Loucy (cell line): ENCODE data around the gene SEC14L3.

Experiments used
- H2AFZ ChIP-seq: fragments of 200-600 bp; sonication (generic); 2 replicates; pipeline ENCODE4 v1.6.0; 2016; ENCODE audit warnings: antibody characterized with exemption, mild to moderate bottlenecking, low read length, moderate library complexity
- H3F3A ChIP-seq: fragments of 200-600 bp; 2 replicates; pipeline ENCODE4 v1.6.0; 2016; ENCODE audit warnings: antibody characterized with exemption, low read depth, mild to moderate bottlenecking
- H3K27me3 ChIP-seq: fragments of 200-600 bp; sonication (generic); 2 replicates; pipeline ENCODE4 v1.6.1; 2014; ENCODE audit warnings: low read length, mild to moderate bottlenecking; ENCODE audit not compliant: insufficient read depth, poor library complexity, severe bottlenecking
- H3K36me3 ChIP-seq: fragments of 200-600 bp; sonication (generic); 2 replicates; pipeline ENCODE4 v1.6.1; 2016; ENCODE audit warnings: low read length; ENCODE audit not compliant: insufficient read depth
- H3K4me1 ChIP-seq: fragments of 200-600 bp; sonication (generic); 2 replicates; pipeline ENCODE4 v1.5.1; 2014; ENCODE audit warnings: low read length, mild to moderate bottlenecking; ENCODE audit not compliant: insufficient read depth, poor library complexity, severe bottlenecking
- H3K4me2 ChIP-seq: fragments of 200-600 bp; sonication (generic); 2 replicates; pipeline ENCODE4 v1.6.0; 2014; ENCODE audit warnings: antibody characterized with exemption, low read length, low read depth, mild to moderate bottlenecking; ENCODE audit not compliant: poor library complexity, severe bottlenecking
- H3K4me3 ChIP-seq: fragments of 200-600 bp; sonication (generic); 2 replicates; pipeline ENCODE4 v1.5.1; 2014; ENCODE audit warnings: low read length, mild to moderate bottlenecking, mixed read lengths; ENCODE audit not compliant: poor library complexity, severe bottlenecking
- H3K79me2 ChIP-seq: fragments of 200-600 bp; sonication (generic); 2 replicates; pipeline ENCODE4 v1.6.1; 2014; ENCODE audit warnings: low read length; ENCODE audit not compliant: insufficient read depth
- H3K9ac ChIP-seq: fragments of 200-600 bp; sonication (generic); 2 replicates; pipeline ENCODE4 v1.6.0; 2014; ENCODE audit warnings: mild to moderate bottlenecking, low read depth, low read length, moderate library complexity; ENCODE audit not compliant: poor library complexity, severe bottlenecking
- H3K9me2 ChIP-seq: fragments of 200-600 bp; sonication (generic); replicated peaks from 2 replicates; pipeline ENCODE4 v1.6.1; 2016; ENCODE audit warnings: low read depth, low read length, mixed read lengths
- H3K9me3 ChIP-seq: fragments of 200-600 bp; sonication (generic); 2 replicates; pipeline ENCODE4 v1.6.1; 2014; ENCODE audit warnings: mild to moderate bottlenecking, antibody characterized with exemption, low read length, low read depth; ENCODE audit not compliant: insufficient read depth
- H4K20me1 ChIP-seq: fragments of 200-600 bp; sonication (generic); 2 replicates; pipeline ENCODE4 v1.6.0; 2014; ENCODE audit warnings: antibody characterized with exemption, low read length, mild to moderate bottlenecking; ENCODE audit not compliant: insufficient read depth, poor library complexity, severe bottlenecking
- EZH2phosphoT487 ChIP-seq: fragments of 200-600 bp; IDR thresholded peaks from 2 replicates; pipeline ENCODE4 v1.6.1; 2018; ENCODE audit warnings: antibody characterized with exemption, mild to moderate bottlenecking, moderate library complexity, borderline replicate concordance
- TF ChIP-seq, protein P1 (sequence below): fragments of 200-600 bp; sonication (generic); conservative IDR thresholded peaks from 2 replicates; pipeline ENCODE4 v1.5.1; 2014; ENCODE audit warnings: mild to moderate bottlenecking, antibody characterized with exemption, low read length

SEC14L3 gene

DNA sequence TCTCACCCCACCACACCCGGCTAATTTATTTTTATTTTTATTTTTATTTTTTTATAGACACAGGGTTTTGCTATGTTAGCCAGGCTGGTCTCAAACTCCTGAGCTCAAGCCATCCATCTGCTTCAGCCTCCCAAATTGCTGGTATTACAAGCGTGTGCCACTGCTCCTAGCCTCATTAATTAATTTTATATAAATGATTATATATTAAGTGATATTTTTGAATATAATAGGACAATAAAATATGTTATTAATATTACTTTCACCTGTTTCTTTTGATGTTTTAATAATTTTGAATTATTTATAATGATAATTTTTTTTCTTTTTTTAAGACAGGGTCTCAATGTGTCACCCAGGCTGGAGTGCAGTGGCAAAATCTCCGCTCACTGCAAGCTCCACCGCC lies 35.9 kb upstream of the SEC14L3 start:
- Histone ChIP-seq H4K20me1 (no peaks in the 10 kb centered on the region), H3K79me2 (no peaks in the 10 kb centered on the region), H3K9me2 (no peaks in the 10 kb centered on the region)

DNA sequence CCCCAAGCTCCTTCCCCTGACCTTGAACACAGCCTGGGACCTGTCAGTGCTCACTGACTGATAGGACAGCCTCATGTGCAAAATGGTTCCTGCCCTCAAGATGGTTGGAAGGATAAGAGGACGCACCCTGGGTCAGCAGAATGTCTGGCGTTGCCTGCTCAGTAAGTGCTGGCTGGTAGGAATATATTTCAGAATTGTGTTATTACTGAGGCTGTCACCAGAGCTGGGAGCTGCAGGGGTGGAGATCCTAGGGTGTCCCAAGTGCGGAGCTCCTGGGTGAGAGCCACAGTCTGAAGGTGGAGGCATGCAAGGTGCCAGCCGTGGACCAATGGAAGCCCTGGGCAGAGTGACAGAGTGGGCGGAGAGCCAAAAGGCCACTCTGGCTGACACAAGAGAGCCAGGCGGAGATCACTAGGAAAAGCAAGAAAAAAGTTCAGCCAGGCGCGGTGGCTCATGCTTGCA lies 34.7 kb upstream of the SEC14L3 start:
- Histone ChIP-seq H3K27me3 (no peaks in the 10 kb centered on the region), H3K4me1 (no peaks in the 10 kb centered on the region), H3K9me2 (no peaks in the 10 kb centered on the region), H3K4me3 (no peak overlapping the region), H3K36me3 (no peaks in the 10 kb centered on the region), H3K79me2 (no peaks in the 10 kb centered on the region), H3F3A (no peaks in the 10 kb centered on the region), H4K20me1 (no peaks in the 10 kb centered on the region), H3K4me2 (no peak overlapping the region), H2AFZ (no peak overlapping the region), H3K9ac (no peak overlapping the region), H3K9me3 (no peaks in the 10 kb centered on the region)
- TF ChIP-seq, protein P1, sequence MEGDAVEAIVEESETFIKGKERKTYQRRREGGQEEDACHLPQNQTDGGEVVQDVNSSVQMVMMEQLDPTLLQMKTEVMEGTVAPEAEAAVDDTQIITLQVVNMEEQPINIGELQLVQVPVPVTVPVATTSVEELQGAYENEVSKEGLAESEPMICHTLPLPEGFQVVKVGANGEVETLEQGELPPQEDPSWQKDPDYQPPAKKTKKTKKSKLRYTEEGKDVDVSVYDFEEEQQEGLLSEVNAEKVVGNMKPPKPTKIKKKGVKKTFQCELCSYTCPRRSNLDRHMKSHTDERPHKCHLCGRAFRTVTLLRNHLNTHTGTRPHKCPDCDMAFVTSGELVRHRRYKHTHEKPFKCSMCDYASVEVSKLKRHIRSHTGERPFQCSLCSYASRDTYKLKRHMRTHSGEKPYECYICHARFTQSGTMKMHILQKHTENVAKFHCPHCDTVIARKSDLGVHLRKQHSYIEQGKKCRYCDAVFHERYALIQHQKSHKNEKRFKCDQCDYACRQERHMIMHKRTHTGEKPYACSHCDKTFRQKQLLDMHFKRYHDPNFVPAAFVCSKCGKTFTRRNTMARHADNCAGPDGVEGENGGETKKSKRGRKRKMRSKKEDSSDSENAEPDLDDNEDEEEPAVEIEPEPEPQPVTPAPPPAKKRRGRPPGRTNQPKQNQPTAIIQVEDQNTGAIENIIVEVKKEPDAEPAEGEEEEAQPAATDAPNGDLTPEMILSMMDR, result no peak
- no peak for TF ChIP-seq EZH2phosphoT487

More for the DNA sequence above, 35.9 kb upstream of the SEC14L3 start:
- Histone ChIP-seq H3K27me3 (no peaks in the 10 kb centered on the region), H3K4me2 (no peak overlapping the region), H3K9ac (no peak overlapping the region), H3K4me3 (no peak overlapping the region), H3F3A (no peaks in the 10 kb centered on the region), H3K9me3 (no peaks in the 10 kb centered on the region), H2AFZ (no peak overlapping the region), H3K4me1 (no peaks in the 10 kb centered on the region), H3K36me3 (no peaks in the 10 kb centered on the region)
- TF ChIP-seq, protein P1, result no peak
- TF ChIP-seq EZH2phosphoT487, result no peak

DNA sequence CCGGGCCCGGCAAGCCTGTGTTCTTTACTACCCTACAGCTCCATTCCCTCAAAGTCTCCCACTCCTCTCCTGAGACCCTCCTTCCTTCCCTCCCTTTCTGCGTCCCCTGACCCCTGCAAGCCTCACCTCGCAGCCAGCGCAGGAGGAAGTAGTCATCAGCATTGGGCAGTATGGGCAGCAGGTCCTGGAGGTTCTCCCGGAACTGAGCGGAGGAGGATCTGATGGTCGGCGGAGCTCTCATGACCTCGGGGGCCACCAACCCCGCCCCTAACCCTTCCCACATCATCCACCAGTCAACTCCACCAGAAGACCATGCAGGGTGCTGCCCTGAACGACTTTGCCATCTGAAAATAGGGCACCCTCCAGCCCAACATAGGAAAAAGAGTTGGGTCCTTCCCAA lies 31.7 kb upstream of the SEC14L3 start:
- no peaks in the 10 kb centered on the region for H4K20me1 ChIP-seq
- H3K4me3 ChIP-seq, result no peak overlapping the region
- TF ChIP-seq EZH2phosphoT487, result no peak
- TF ChIP-seq, protein P1, result no peak
- H3K27me3 ChIP-seq, result no peaks in the 10 kb centered on the region
- H3K9me2 ChIP-seq, result no peaks in the 10 kb centered on the region
- no peak overlapping the region for H3K4me2 ChIP-seq
- no peaks in the 10 kb centered on the region for H3K79me2 ChIP-seq
- no peaks in the 10 kb centered on the region for H3K4me1 ChIP-seq
- no peak overlapping the region for H3K9ac ChIP-seq
- H3K36me3 ChIP-seq, result no peaks in the 10 kb centered on the region
- H2AFZ ChIP-seq, result no peak overlapping the region
- H3K9me3 ChIP-seq, result no peaks in the 10 kb centered on the region
- no peaks in the 10 kb centered on the region for H3F3A ChIP-seq
